HG02852 (cell line): ENCODE results near the gene DPYSL5.

Source experiments
- ATAC-seq: cut with Tn5 transposase; IDR thresholded peaks from one replicate; pipeline ENCODE4 v1.9.1; 2021; ENCODE audit warnings: mild to moderate bottlenecking, moderate library complexity; ENCODE audit not compliant: unreplicated experiment

The DPYSL5 gene

GRCh38 chr2:26845021-26845420, 2.9 kb upstream of the DPYSL5 start:
- no peak for ATAC-seq

GRCh38 chr2:26846334-26847306, 1.3 kb upstream of the DPYSL5 start:
- ATAC-seq, result no peak

GRCh38 chr2:26847307-26847654, 651 bp upstream of the DPYSL5 start:
- no peak for ATAC-seq

GRCh38 chr2:26848336-26849055, 564 bp downstream of the DPYSL5 start:
- no peak for ATAC-seq

- no peak for ATAC-seq
Observed at GRCh38 chr2:26849056-26849999, 1.4 kb downstream of the DPYSL5 start.

- no peak for ATAC-seq
Observed at GRCh38 chr2:26850000-26850431, 2.1 kb downstream of the DPYSL5 start.

- ATAC-seq, result no peak
Observed at GRCh38 chr2:26850505-26850904, 2.6 kb downstream of the DPYSL5 start.

- no peak for ATAC-seq
Observed at GRCh38 chr2:26852405-26853306, 4.7 kb downstream of the DPYSL5 start.

GRCh38 chr2:26853751-26854150, 5.8 kb downstream of the DPYSL5 start:
- no peak for ATAC-seq

- no peak for ATAC-seq
Observed at GRCh38 chr2:26854283-26854827, 6.4 kb downstream of the DPYSL5 start.

GRCh38 chr2:26855466-26855865, 7.5 kb downstream of the DPYSL5 start:
- no peak for ATAC-seq

- ATAC-seq, result no peak
Observed at GRCh38 chr2:26859622-26860021, 11.7 kb downstream of the DPYSL5 start.

GRCh38 chr2:26860211-26860850, 12.4 kb downstream of the DPYSL5 start:
- ATAC-seq, result no peak

- ATAC-seq, result no peak
Observed at GRCh38 chr2:26861610-26862224, 13.8 kb downstream of the DPYSL5 start.

- no peak for ATAC-seq
Observed at GRCh38 chr2:26864226-26864625, 16.3 kb downstream of the DPYSL5 start.

- no peak for ATAC-seq
Observed at GRCh38 chr2:26864646-26865045, 16.7 kb downstream of the DPYSL5 start.

- ATAC-seq, result no peak
Observed at GRCh38 chr2:26870585-26871095, 22.7 kb downstream of the DPYSL5 start.

- ATAC-seq, result no peak
Observed at GRCh38 chr2:26873286-26873983, 25.5 kb downstream of the DPYSL5 start.
